ENCODE measurements around the gene HIF3A.

The HIF3A gene

DNA sequence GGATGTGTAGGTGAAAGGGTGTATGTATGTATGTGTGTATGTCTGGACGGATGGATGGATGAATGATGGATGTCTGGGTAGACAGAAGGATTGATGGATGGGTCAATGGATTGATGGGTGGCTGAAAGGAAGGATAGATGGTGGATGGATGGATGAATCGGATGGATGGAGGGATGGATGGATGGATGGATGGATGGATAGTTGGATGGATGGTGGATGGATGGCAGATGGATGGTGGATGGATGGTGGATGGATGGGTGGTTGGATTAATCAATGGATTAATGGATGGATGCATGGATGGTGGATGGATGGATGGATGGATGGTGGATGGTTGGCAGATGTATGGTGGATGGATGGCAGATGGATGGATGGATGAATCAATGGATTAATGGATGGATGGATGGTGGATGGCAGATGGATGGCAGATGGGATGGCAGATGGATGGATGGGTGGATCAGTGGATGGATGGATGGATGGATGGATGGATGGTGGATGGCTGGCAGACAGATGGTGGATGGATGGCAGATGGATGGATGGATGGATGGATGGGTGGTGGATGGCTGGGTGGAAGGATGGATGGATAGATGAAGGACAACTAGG lies 33.6 kb downstream of the HIF3A start:
- no peak for DNase-seq

DNA sequence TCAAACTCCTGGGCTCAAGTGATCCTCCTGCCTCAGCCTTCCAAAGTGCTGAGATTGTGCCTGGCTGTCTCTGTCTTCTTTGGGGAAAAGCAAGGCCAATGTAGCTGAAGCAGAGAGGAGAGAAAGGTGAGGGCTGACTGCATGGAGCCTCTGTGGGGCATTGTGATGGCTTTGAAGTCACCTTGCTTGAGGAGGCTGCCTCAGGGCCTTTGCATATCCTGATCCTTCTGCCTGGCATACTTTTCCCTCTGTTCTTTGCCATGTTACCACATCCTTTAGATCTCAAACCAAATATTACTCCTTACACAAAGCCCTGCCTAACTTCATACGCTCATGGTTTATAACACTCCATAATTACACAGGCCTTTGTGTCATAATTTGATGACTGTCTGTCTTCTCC lies 40.6 kb downstream of the HIF3A start:
- no peak for DNase-seq

DNA sequence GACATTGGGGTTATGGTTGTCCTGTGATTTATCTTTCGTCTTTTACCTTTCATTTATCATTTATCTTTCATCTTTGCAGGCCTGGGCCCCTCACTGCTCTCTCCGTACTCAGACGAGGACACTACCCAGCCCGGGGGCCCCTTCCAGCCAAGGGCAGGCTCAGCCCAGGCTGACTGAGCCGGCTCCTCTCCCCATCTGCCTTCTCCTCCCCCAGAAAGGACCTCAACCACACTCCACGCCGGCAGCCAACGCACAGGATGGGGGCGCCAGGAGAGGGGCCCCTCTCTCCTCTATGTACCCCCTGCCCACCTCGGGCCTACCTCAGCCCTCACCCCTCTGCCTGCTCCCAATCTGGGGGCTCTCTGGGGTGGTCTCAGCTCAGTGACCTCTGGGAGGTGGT lies 42.6 kb downstream of the HIF3A start:
- no peak for DNase-seq

DNA sequence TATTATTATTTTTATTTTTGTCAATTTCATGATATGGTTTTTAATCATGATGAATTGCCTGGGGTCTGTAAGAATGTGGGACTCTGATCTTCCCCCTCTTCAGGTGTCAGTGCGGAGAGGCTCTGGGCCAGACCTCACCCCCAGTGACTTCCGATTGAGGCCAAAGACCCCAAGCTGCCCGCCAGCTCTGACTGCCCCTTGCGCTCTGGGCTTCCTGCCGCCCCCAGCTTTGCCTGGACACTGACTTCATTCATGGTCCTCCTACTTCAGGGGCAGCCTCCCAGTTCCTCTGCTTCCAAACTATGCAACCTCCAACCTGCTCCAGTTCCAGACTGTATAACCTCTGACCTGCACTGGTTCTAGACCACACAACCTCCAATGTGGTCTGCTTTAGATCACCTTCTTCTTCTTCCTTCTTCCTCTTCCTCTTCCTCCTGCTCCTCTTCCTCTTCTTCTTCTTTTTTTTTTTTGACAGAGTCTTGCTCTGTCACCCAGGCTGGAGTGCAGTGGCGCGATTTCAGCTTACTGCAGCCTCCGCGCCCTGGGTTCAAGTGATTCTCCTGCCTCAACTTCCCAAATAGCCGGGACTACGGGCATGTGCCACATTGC lies 43.3 kb downstream of the HIF3A start:
- DNase-seq: no peak

DNA sequence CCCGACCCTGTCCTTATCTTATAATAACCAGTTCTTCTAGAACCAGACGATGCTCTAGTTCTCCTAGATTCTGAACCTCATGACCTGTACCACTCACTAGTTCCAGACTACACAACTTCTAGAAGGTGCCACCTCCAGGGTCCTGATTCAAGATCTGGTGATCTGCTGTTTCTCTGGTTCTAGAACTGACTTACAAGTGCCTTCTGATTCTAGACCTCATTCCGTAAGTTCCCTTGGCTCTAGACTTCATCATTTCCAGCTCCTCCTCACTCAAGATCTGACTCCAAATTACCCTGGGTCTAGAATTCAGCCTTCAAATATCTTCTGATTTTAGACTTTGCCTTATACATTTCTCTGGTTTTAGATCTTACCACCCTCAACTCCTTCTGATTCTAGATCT lies 45.1 kb downstream of the HIF3A start:
- no peak for DNase-seq

DNA sequence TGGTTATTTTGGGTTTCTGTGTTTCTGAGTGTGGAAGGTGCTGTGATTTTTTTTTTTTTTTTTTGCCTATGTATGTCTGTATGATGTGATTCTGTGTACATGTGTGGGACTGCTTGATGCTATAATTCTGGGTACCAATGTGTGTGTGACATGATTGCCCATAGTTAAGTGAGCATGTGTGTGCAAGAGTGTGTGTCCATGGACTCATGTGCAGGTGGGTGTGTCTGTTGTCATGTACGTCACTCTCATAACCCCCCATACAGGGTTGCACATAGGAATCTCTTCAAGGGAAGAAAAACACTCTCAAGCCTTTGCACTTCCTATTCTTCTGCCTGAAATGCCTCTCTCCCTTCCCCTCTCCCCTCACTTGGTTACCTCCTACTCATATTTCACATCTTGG lies 47.5 kb downstream of the HIF3A start:
- DNase-seq: no peak

DNA sequence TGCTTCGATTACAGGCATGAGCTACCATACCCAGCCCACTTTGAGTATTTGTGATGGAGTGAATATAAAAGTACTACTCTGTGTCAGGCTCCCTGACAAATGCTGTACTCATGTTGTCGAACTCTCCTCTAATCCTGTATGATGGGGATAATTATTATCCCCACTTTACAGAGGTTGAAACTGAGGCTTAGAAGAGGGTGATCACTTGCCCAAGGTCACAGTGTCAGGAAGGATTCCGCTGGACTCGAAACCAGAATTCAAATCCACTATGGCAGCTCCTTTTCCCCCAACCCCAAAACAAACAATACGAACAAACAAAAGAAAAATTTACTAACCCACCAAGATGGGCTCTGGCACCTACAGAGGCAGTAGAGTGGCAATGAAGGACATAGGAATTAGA lies 48.3 kb downstream of the HIF3A start:
- no peak for DNase-seq

DNA sequence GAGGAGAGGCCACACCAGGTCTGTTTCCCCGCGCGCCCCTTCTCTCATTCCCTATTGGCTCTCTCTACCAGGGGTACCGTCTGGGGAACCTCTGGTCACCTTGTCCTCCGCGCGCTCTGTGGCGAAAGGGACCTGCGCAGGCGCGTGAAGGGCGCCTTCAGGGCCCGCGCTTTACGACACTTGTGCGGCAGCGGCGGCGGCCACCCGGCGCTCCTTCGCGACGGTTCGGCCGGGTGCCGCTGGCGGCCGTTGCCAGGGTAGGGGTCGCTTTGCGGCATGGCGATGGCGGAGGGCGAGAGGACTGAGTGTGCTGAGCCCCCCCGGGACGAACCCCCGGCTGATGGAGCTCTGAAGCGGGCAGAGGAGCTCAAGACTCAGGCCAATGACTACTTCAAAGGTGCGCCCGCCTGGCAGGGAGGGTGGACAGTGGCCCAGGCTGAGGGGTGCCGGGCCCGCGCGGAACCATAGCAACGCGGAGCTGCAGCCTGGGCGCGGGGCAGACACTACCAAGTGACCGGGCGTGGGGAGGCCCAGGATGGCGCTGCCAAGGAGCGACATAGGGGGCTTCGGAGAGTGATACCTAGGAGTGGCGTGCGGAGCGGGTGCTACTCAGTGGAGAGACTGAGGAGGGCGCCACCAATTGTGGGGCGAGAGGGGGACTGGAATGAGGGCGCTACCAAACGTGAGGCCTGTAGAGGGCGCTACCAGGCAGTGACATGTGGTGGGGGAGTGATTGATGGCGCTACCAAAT lies 50.2 kb downstream of the HIF3A start, which contains the start of gene PPP5C:
Gene PPP5C (plus strand): TSS at position 267 of the 751 bp plus-strand sequence. CDS start 10 bp downstream, at position 277.
- peak; percentile 88 for DNase-seq

DNA sequence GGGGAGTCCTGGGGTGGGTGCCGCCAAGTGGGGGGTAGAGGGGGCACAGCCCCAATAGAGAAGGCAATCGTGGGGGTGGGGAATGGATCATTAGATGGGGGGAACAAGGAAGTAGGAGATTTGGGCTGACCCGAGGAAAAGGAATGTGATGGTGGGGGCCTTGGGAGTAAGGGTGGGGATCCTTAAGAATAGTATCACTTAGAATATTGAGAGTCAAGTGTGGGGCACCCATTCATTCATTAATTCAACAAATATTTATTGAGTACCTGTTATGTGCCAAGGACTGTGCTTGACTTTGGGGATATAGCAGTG lies 50.7 kb downstream of the HIF3A start:
- DNase-seq: no peak

DNA sequence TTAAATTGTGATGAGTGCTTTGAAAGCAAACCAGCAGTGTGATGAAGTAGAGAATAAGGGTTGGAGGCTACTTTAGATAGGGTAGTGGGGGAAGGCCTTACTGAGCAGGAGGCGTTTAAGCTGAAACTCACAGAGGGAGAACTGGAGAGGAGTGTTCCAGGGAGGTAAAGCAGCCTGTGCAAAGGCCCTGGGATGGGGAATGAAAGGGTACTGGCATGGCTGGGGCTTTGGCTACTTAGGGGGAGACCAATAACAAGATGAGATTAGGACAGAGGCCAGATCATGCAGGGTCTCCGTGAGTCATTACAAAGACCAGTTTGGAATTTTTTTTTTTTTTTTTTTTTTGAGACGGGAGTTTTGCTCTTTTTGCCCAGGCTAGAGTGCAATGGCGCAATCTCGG lies 51.1 kb downstream of the HIF3A start:
- no peak for DNase-seq

DNA sequence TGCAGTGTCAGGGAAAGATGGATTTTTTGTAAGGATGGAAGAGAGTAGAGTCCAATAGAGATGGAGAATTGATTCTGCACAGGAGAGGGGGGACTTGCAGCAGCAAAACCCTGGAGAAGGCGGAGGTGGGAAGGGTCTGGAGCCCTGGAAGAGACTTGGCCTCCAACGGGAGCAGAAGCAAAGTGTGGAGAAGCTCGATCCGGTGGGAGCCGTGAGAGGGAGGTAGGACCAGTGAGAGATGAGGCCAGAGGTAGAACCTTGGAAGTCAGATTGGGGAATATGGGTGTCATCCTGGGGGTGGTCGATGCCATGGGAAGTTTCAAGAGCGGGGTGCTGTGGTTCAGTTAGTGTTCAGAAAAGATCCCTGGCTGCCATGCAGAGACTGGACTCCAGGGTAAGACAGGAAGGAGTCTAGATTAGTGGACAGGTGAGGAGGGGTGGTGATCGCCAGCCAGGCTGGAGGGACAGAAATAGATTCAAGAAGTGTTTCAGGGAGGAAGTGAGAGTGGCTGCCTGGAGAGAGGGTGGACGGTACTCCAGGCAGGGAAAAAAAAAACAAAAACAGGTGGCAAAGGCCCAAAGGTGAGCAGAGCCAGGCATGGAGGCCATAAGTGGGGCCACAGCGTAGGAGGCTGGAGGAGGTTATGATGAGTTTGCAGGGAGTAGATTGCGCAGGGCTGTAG lies 52.6 kb downstream of the HIF3A start:
- no peak for DNase-seq

DNA sequence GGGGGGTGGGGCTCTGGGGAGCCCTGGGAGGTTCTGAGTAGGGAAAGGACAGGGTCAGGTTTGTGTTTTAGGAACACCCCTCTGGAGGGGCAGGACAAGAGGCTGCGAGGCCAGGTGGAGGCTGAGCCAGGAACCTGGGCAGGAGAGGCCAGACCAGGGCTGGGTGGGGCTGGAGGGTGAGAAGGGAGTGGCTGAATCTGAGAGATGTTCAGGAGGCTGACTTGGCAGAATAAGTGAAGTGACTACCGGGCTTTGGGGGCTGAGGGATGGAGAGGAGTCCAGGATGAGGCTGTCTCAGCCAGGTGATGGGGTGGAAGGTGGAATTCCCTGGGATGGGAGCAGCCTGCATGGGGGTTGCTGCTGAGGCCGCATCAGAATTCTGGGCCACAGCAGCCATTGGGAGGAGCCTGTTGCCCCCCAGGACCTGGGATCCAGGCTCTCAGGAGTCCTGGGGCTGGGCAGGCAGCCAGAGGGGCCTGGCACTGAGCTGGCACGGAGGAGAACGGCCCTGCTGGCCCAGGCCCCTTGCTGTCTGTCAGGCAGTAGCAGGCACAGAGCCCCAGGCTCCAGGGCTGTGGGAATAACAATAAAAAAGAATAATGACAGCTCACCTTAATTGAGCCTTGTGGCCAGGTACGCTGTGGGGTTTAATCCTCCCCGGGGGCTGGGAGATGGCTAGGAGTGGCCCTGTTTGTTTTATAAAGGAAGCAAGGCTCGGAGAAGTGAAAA lies 53.4 kb downstream of the HIF3A start:
- DNase-seq: no peak

DNA sequence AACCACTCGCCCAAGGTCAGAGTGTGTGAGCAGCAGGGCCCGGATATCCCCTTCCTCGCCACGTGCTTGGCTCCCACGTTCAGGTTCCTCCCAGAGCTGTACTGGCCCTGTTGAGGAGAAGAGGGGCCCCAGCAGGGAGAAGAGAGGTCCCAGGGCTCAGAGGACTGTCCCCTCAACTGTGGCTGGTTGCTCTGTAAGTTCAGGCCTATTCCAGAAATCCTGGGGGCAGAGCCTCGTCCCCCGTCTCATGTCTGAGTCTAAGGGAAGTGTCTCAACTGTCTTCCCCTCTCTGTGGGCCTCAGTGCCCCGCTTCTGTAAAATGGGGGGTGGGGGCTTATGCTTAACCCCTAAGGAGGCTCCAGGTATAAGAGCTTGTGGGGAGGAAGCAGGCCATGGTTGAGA lies 53.9 kb downstream of the HIF3A start:
- DNase-seq: peak; percentile 41

DNA sequence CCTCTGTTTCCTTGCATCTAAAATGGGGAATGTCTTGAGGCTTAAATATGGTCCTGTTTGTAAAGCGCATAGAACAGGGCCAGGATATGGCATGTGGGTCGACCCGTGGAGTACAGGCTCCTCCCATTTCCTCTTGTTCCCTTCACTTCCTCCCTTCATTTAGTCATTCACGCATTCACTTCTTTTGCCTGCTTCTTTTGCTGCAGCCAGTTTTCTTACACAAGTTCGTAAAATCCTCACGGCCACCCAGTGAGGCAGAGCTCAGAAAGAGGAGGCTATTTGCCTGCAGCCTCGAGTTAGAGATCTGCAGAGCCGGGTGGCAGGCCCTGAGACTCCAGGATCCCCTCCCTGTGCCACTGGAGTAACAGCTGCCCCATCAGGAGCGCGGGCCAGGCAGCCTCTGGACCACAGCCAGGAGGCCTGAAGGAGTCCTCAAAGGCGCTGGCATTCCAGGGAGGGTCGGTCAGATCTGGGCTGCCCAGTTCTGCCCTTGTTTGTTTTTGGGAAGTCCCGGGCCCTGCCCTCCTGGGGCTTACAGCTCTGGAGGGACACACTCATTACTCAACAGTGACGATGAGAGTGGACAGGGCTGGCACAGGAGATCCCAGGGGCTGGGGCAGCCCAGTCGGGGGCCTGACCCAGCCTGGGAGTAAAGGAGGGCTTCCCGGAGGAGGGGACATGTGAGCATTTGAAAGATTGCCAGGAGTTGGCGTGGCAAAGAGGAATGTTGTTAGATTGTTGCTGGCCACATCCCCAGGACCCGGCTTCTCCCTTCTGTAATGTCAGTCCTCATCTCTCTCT lies 54.6 kb downstream of the HIF3A start:
- no peak for DNase-seq

DNA sequence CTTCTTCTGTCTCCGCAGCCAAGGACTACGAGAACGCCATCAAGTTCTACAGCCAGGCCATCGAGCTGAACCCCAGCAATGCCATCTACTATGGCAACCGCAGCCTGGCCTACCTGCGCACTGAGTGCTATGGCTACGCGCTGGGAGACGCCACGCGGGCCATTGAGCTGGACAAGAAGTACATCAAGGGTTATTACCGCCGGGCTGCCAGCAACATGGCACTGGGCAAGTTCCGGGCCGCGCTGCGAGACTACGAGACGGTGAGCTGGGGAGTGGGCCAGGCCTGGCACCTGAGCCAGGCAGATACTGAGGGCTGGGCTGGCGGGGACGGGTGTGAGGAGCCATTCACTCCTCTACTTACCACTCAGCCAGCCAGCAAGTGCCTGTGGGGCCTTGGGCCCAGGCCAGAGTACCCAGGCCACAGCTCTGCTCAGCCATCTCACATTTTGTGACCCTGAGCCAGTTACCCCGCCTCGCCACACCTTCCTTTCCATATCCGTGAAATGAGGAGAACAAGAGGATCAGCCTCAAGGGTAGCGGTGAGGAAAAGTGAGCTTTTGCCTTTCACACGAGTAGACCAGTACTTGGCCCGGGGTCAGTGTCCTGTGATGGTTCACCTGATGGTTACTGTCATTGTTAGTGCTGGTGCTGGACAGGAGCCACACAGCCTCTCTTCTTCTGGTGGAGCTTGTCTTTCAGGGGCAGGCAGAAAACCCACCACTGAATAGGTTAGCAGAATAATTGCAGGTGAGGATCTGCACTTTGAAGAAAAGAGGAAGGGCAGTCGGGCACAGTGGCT lies 57.1 kb downstream of the HIF3A start:
- DNase-seq: no peak

DNA sequence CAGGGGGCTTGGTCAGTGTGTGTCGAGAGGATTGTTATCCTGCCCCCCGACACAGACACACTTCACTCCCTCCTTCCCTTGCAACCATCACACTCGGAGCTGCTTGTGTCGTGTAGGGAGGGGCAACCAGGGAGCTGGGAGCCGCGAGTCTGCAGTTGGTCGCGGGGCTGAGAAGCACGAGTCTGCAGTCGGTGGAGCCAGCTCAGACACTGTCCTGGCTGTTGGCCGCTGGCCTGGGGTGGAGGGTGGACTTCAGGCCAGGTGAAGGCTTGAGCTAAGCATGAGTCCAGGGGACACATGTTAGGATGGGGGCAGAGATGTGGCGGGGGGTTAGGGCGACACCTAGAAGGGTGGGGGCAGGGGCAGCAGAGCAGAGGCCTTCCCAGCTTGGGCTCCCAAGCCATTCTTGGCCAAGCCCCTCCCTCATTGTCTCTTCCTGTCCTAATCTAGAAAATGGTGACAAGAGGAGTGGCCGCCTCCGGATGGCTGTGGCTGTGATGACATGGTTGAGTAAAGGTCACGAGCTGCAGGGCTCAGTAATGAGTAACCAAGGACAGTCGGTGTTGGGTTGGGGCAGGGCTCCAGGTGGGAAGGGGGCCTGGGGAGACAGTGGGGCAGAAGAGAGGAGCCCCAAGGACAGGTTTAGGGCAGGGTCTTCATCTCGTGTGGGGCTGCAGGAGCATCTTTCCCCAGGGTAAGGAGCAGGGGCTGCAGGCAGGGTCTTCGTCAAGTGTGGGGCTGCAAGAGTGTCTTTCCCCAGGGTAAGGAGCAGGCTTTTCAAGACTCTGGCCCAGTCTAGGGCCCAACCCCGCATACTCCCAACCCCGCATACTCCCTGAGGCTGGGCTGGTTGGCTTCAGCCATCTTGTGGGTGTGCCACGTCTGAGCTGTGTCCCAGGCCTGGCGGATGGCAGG lies 58.6 kb downstream of the HIF3A start:
- DNase-seq: no peak

DNA sequence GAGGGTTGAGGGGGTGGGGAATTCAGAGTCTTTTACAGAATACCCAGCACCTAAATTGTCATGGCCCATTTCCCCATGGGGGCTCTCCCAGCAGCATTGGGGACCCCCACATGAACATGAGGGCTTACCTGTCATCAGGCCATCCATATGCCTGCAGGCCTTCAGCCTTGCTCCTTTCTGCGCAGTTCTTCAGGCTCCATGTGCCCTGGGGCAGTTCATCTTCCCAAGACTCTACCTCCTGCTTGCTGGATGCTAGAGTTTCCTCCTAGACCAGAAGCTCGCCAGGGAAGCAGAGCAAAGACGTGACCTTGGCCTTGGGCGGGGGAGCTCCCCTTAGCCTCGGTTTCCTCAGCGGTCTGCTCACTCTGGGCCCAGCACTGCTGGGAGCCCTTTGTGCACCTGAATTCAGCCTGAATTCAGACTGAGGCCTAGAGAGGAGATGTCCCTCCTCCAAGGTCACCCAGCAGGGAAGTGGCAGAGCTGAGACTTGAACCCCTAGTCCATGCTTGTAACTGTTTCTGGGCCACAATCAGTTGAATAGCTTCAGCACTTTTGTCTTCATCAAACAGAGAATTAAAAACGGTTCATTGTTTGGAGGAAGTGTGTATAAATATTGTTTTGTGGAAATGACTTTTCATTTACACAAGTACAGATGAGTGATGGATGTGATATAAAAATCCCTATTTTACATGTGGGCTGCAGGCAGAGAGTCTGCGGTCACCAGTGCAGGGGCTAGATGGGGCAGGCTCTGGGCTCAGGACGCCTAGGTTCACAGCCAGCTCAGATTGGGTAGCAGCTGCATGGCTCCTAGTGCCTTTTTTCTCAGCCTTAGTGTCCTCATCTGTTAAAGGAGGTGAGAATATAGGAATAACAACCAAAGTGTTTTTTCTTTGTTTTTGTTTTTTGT lies 59.6 kb downstream of the HIF3A start:
- DNase-seq: no peak

DNA sequence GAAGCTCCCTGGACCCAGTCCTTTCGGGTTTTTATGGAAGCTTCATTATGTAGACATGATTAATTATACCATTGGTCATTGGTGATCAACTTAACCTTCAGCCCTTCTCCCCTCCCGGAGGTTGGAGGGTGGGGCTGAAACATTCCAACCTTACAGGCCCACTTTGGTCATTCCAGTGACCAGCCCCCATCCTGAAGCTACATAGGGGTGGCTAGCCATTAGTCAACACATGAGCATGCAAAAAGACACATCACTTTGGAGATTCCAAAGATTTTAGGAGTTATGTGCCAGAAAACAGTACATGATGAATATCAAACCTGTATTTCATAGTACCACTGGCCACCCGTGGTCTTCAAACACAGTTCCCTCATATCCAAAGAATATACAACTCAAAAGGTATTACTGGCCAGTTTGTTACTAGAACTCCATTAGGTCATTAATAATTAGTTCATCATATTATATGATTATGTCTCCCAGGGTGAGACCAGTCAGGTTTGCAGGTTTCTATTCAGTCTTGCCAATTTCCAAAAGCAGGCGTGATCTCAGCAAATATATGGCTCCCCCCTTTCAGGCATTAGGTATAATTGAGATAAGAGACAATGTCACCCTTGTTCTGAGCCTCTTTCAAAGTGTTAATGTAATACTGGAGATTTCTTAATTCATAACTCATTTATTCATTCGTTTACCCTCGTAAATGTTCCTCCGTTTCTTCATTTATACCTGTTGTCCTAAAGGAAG lies 61.2 kb downstream of the HIF3A start:
- DNase-seq: no peak

DNA sequence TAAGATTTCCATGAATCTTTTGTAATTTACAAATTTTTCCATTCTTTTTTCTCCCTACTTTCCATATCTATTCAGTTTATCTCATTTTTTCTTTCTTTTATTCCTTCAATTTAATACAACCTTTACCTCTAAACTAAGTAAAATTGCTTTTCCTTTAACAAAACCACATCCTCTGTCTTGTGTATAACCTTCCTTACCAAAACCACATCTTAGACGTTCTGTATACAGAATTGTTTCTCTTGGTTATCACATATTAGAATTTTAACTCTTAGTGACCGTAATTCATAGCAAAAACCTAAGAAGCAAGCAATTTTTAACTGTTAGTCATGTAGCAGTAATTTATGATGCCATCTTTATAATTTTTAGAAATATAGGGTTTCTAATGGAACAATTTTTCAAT lies 65.1 kb downstream of the HIF3A start:
- no peak for DNase-seq
